Duodenal mucosa (tissue), 2 donors: ENCODE data around the gene ST13.

Experiments
- H3K27ac ChIP-seq: one replicate; pipeline ENCODE4 v1.7.0; 2013; ENCODE audit warnings: low read depth, low read length
- H3K27me3 ChIP-seq, 2 donors: one replicate each; pipeline ENCODE4 v1.7.0; 2013; ENCODE audit warnings: low read length in 2 of 2, control low read depth in 1 of 2; ENCODE audit not compliant: insufficient read depth in 2 of 2, control insufficient read depth in 1 of 2
- H3K36me3 ChIP-seq, 2 donors: one replicate each; pipeline ENCODE4 v1.7.0; 2013; ENCODE audit warnings: low read length in 2 of 2, control low read depth in 1 of 2; ENCODE audit not compliant: insufficient read depth in 2 of 2, control insufficient read depth in 1 of 2
- H3K4me1 ChIP-seq, 2 donors: one replicate each; pipeline ENCODE4 v1.7.0; 2013; ENCODE audit warnings: low read length in 2 of 2, control low read depth in 1 of 2; ENCODE audit not compliant: insufficient read depth in 2 of 2, control insufficient read depth in 1 of 2
- H3K4me3 ChIP-seq, 2 donors: one replicate each; pipeline ENCODE4 v1.7.0; 2013; ENCODE audit warnings: low read length in 2 of 2, low read depth in 1 of 2
- H3K9ac ChIP-seq, 2 donors: one replicate each; pipeline ENCODE4 v1.7.0; 2013; ENCODE audit warnings: low read length in 2 of 2, low read depth in 1 of 2
- H3K9me3 ChIP-seq, 2 donors: one replicate each; pipeline ENCODE4 v1.7.0; 2013; ENCODE audit warnings: low read length in 2 of 2, control low read depth in 1 of 2; ENCODE audit not compliant: control insufficient read depth in 1 of 2

The ST13 gene

DNA sequence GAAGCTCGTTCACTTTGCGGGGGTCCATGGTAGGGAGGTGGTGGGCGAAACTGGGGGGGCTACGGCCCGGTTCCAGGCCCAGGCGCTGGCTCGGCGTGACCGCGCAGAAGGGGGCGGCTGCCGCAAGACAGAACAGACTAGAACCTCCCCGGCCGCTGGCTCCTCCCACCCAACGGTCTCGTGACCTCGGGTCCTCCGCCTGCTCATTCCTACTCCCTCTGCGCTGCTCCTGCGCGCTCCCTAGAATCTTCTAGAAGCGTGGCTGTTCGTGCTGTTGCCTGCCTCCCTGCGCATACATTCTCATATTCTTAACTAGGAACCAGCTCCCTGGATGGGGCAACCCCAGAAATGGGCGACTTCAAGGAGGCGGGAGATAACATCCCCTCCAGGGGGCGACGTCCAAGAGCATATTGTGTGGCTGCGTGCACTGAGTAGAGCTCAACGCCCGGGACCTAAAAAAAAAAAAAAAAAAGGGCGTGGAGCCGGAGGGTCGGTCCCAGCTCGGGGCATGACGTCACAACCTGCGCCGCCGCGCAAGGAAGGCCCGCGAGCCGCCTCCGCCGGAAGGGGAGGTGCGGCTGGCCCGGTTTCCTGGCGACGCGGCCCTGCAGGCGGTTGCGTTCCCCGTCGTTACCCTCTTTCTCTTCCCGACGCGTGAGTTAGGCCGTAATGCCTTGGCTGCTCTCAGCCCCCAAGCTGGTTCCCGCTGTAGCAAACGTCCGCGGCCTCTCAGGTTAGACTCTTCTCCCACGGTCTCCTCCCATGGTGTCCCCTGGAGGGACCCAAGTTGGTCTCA lies at the start of gene ST13, which contains the start of gene XPNPEP3:
Gene ST13 (minus strand): TSS at position 127 of the 796 bp plus-strand sequence. CDS start 99 bp downstream, at position 28.
Gene XPNPEP3 (plus strand): TSS at position 636 of the 796 bp plus-strand sequence. CDS start 34 bp downstream, at position 670.
- peak within 1 kb of the TSS; percentile 82 to 100 for H3K4me3 ChIP-seq
- H3K36me3 ChIP-seq = peaks cover 0 to 9% of the 10 kb centered on the region in 2 donors
- H3K9ac ChIP-seq = peak within 1 kb of the TSS; percentile 99 to 100
- peak within 1 kb of the TSS; percentile 99 for H3K27ac ChIP-seq
- peaks cover 37 to 54% of the 10 kb centered on the region in 2 donors for H3K4me1 ChIP-seq
- no peaks in the 10 kb centered on the region for H3K27me3 ChIP-seq
- H3K9me3 ChIP-seq = no peaks in the 10 kb centered on the region

DNA sequence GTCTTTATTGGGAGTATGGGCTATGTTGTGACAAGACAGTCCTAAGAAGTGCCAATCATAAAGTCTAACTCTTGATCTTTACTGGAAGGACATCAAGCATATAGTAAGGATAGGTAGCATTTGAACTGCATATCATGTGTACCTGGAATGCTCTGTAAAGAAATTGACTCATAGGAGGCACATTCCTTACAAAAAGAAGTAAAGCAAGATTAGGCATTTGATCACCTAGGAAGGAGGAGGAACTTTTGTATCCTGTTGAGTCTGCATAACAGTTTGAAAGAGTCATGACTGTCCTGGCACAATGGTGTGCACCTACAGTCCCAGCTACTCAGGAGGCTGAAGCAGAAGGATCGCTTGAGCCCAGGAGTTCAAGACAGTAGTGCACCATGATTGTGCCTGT lies 47.7 kb upstream of the ST13 start:
- peaks cover 0 to 2% of the 10 kb centered on the region in 2 donors for H3K36me3 ChIP-seq
- H3K27me3 ChIP-seq = no peaks in the 10 kb centered on the region

GRCh38 chr22:40898850-40899357 lies 42.5 kb upstream of the ST13 start:
- no peaks in the 10 kb centered on the region for H3K9me3 ChIP-seq
- peaks cover 5 to 6% of the 10 kb centered on the region in 2 donors for H3K4me1 ChIP-seq
- H3K4me3 ChIP-seq = peak overlapping the region; percentile 10 to 54
- no peaks in the 10 kb centered on the region for H3K36me3 ChIP-seq
- H3K27me3 ChIP-seq = no peaks in the 10 kb centered on the region
- no peak overlapping the region for H3K27ac ChIP-seq
- H3K9ac ChIP-seq = no peak overlapping the region

More for the DNA sequence above, 47.7 kb upstream of the ST13 start:
- H3K9ac ChIP-seq = no peak overlapping the region
- no peaks in the 10 kb centered on the region for H3K9me3 ChIP-seq
- H3K27ac ChIP-seq = no peak overlapping the region
- H3K4me3 ChIP-seq = no peak overlapping the region
- H3K4me1 ChIP-seq = no peaks in the 10 kb centered on the region

- Histone ChIP-seq H3K4me1 (peaks cover 5 to 6% of the 10 kb centered on the region in 2 donors), H3K27me3 (no peaks in the 10 kb centered on the region), H3K9ac (no peak overlapping the region), H3K9me3 (no peaks in the 10 kb centered on the region), H3K36me3 (peaks cover 0 to 2% of the 10 kb centered on the region in 2 donors), H3K27ac (no peak overlapping the region), H3K4me3 (no peak overlapping the region)
These were observed 38.0 kb upstream of the ST13 start for GRCh38 chr22:40894417-40894816.

DNA sequence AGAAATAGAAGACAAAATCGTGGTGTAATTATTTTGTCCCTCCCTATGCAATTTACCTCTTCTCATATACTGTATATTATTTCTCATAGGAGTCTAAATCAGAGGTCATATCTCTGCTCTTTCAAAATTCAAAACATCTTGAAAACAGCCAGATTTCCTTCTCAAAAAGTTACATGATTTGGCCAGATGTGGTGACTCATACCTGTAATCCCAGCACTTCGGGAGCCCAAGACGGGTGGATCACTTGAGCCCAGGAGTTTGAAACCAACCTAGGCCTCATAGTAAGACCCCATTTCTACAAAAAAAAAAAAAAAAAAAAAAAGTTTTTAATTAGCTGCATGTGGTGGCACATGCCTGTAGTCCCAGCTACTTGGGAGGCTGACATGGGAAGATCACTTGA lies 34.4 kb upstream of the ST13 start:
- Histone ChIP-seq H3K27ac (no peak overlapping the region), H3K4me1 (peaks cover 0 to 9% of the 10 kb centered on the region in 2 donors), H3K9me3 (no peaks in the 10 kb centered on the region), H3K36me3 (peaks cover 0 to 26% of the 10 kb centered on the region in 2 donors), H3K9ac (no peak overlapping the region), H3K27me3 (no peaks in the 10 kb centered on the region), H3K4me3 (no peak overlapping the region)

DNA sequence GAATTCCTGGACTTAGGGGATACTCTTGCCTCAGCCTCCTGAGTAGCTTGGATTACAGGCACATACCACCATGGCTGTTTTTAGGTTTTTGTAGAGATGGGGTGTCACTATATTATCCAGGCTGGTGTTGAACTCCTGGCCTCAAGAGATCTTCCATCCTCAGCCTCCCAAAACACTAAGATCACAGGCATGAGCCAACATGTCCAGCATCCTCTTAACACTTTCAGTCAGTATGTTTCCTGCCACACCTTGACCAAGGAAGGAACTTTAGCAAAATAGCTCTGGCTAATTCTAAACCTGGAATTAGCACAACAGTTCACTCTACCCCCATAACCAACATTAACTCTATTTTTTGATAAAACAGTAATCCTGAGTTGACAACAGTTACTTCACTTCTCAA lies 32.7 kb upstream of the ST13 start:
- Histone ChIP-seq H3K9me3 (no peaks in the 10 kb centered on the region), H3K4me1 (peaks cover 0 to 9% of the 10 kb centered on the region in 2 donors), H3K9ac (no peak overlapping the region), H3K36me3 (peaks cover 0 to 26% of the 10 kb centered on the region in 2 donors), H3K27ac (no peak overlapping the region), H3K27me3 (no peaks in the 10 kb centered on the region), H3K4me3 (no peak overlapping the region)

GRCh38 chr22:40878922-40879321 lies 22.5 kb upstream of the ST13 start:
- H3K27ac ChIP-seq = no peak overlapping the region
- H3K36me3 ChIP-seq = peaks cover 0 to 12% of the 10 kb centered on the region in 2 donors
- H3K4me1 ChIP-seq = peaks cover 8 to 9% of the 10 kb centered on the region in 2 donors
- H3K9ac ChIP-seq = no peak overlapping the region
- H3K27me3 ChIP-seq = no peaks in the 10 kb centered on the region
- no peaks in the 10 kb centered on the region for H3K9me3 ChIP-seq
- no peak overlapping the region for H3K4me3 ChIP-seq

DNA sequence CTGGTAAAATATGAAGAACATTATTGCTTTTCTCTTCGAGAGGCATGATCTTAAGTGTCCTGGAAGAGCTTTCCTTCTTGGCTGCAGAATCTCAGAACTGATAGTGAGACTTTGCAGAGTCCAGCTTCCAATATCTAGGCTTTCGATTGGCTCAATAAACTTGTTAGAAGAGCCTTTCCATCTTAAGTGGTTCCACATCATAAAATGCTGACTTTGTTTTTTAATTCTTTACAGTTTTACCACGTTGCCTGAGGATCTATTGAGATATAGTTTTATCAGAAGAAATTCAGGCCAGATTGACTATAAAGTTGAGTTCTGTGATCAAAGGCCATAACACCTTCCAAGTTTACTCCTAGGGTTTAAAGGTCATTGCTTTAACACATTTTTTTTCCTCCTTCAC lies 21.0 kb upstream of the ST13 start:
- Histone ChIP-seq H3K9ac (peak overlapping the region; percentile 58 to 68), H3K36me3 (peaks cover 0 to 11% of the 10 kb centered on the region in 2 donors), H3K4me3 (peak overlapping the region; percentile 66 to 76), H3K9me3 (no peaks in the 10 kb centered on the region), H3K27ac (no peak overlapping the region), H3K4me1 (peaks cover 8 to 9% of the 10 kb centered on the region in 2 donors), H3K27me3 (no peaks in the 10 kb centered on the region)

DNA sequence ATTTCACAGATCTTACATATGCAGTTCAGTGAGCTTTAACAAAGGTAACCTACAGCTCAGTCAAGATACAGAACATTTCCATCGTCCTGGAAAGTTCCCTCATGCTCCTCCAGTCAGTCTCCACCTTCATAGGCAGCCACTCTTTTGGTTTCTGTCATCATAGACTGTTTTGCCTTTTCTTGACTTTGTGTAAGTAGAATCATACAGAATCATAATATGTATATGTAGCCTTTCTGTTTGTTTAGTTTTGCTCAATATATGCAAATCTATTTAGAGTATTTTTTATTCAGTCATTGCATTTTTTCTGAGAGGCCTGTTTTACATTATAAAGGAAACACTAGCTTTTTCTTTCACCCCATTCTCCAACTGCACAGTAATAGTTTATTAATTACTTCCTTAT lies 20.5 kb upstream of the ST13 start:
- Histone ChIP-seq H3K9me3 (no peaks in the 10 kb centered on the region), H3K27ac (peak overlapping the region; percentile 8), H3K27me3 (no peaks in the 10 kb centered on the region), H3K36me3 (peaks cover 0 to 7% of the 10 kb centered on the region in 2 donors), H3K4me1 (peaks cover 8 to 9% of the 10 kb centered on the region in 2 donors), H3K9ac (peak overlapping the region; percentile 58 to 68), H3K4me3 (peak overlapping the region; percentile 66 to 76)

- peaks cover 2 to 10% of the 10 kb centered on the region in 2 donors for H3K4me1 ChIP-seq
- no peaks in the 10 kb centered on the region for H3K9me3 ChIP-seq
- H3K9ac ChIP-seq = peak overlapping the region in 1 of 2 donors; percentile 68
- H3K27me3 ChIP-seq = no peaks in the 10 kb centered on the region
- peaks cover 0 to 7% of the 10 kb centered on the region in 2 donors for H3K36me3 ChIP-seq
- no peak overlapping the region for H3K27ac ChIP-seq
- peak overlapping the region; percentile 10 to 76 for H3K4me3 ChIP-seq
These were observed 18.7 kb upstream of the ST13 start for GRCh38 chr22:40875111-40875510.
